ENCODE data around the gene GYG1. TPM values are rescaled to one million over a fixed set of nuclear protein-coding genes. Genes with fewer than 3 reads are reported as not detected.

The GYG1 gene
- total and polyA plus RNA-seq, 2 of the 8 experiments (the other 6 are each of a cell fraction or from before 2014, with no cell fraction given), result 19.4 to 34.2 TPM

GRCh38 chr3:148998297-148998696 lies 7.0 kb downstream of the GYG1 start:
- Histone ChIP-seq H3K23ac (ENCODE audit: insufficient read length) (no peak overlapping the region), H3K9ac (replicated peaks in 1 of 4; ENCODE audit: extremely low read depth in 1 of 4, low read depth in 3 of 4, low read length in 3 of 4) (no peak overlapping the region), H3K4me3 (ENCODE audit: extremely low read depth in 1 of 4, insufficient read depth in 2 of 4, low read depth in 3 of 4, low read length in 4 of 4) (no peak overlapping the region), H2BK120ac (replicated peaks; ENCODE audit: low read depth, low read length) (peak overlapping the region; percentile 61), H2BK12ac (ENCODE audit: low read depth, low read length) (no peak overlapping the region), H4K20me1 (replicated peaks in 1 of 2; ENCODE audit: control insufficient read depth in 1 of 2, insufficient read depth in 2 of 2, low read length in 2 of 2) (no peaks in the 10 kb centered on the region), H3K4ac (replicated peaks; ENCODE audit: insufficient read length, low read depth, low read length) (no peak overlapping the region), H3K4me1 (replicated peaks in 1 of 4; ENCODE audit: control insufficient read depth in 3 of 4, insufficient read depth in 4 of 4, low read length in 3 of 4) (peaks cover 0 to 5% (median 1%) of the 10 kb centered on the region in 4 experiments; a peak in 1 of 7 replicates), H2BK15ac (ENCODE audit: low read length) (no peak overlapping the region), H2AFZ (ENCODE audit: low read length) (no peak overlapping the region), H3K4me2 (ENCODE audit: insufficient read depth in 1 of 2, low read depth in 2 of 2, low read length in 2 of 2) (no peak overlapping the region), H3K79me2 (ENCODE audit: control insufficient read depth in 1 of 2, insufficient read depth in 2 of 2, low read length in 2 of 2) (no peaks in the 10 kb centered on the region), H4K91ac (replicated peaks; ENCODE audit: insufficient read length, low read length) (no peak overlapping the region), H4K5ac (ENCODE audit: insufficient read length, low read depth, low read length) (no peak overlapping the region), H3K79me1 (ENCODE audit: low read depth, low read length) (no peaks in the 10 kb centered on the region; the same call in 1 of the 2 replicates), H2AK5ac (ENCODE audit: low read depth, low read length) (no peak overlapping the region), H4K8ac (ENCODE audit: extremely low read depth, insufficient read depth, low read length) (no peak overlapping the region), H3K56ac (replicated peaks; ENCODE audit: insufficient read length, low read depth, low read length) (no peak overlapping the region), H3K27ac (ENCODE audit: low read depth, low read length) (no peak overlapping the region), H3K23me2 (ENCODE audit: low read depth, low read length) (no peaks in the 10 kb centered on the region), H3K14ac (ENCODE audit: insufficient read length) (no peak overlapping the region), H3K9me3 (ENCODE audit: insufficient read depth in 2 of 2, low read depth in 1 of 2, low read length in 1 of 2) (no peaks in the 10 kb centered on the region), H3K18ac (ENCODE audit: extremely low read depth, low read length) (no peak overlapping the region), H3K36me3 (ENCODE audit: control insufficient read depth in 2 of 4, insufficient read depth in 4 of 4, low read length in 3 of 4) (peaks cover 0 to 8% (median 3%) of the 10 kb centered on the region in 4 experiments; a peak in 3 of 8 replicates), H2BK5ac (ENCODE audit: low read depth, low read length) (no peak overlapping the region), H3K27me3 (replicated peaks in 1 of 4; ENCODE audit: control insufficient read depth in 3 of 4, extremely low read depth in 1 of 4, insufficient read depth in 3 of 4, low read length in 3 of 4) (no peaks in the 10 kb centered on the region), H2BK20ac (ENCODE audit: low read length) (no peak overlapping the region)
- no peak for DNase-seq (ENCODE audit: low read depth in 1 of 2, low spot score in 2 of 2)
- FAIRE-seq, result no peak
- ChIA-PET CTCF (ENCODE audit: partially characterized antibody) (interaction anchor here (0.7 to 1.2 kb wide), 5 partner anchors 11 to 277 kb away, joined by 3 to 5 read pairs (median 4); no protein-coding TSS in a partner anchor), POLR2A (ENCODE audit: partially characterized antibody) (interaction anchor here (1.1 to 1.2 kb wide), 2 partner anchors 12 to 45 kb away, joined by 3 to 4 read pairs; no protein-coding TSS in a partner anchor)
- TF ChIP-seq USF2 (IDR thresholded peaks at IDR 0.05; ENCODE audit: low read length) (no peak), CEBPB (IDR thresholded peaks at IDR 0.05; ENCODE audit: low read depth, low read length) (peak; percentile 78; the same call in 1 of the 2 replicates), POU5F1 (IDR thresholded peaks at IDR 0.05; ENCODE audit: low read depth, low read length) (no peak), MAFK (IDR thresholded peaks at IDR 0.05; ENCODE audit: low read depth, low read length) (no peak; the same call in 1 of the 2 replicates)
- 92% methylated on average over 5 of the region's 5 CpGs; no CpG with 5 or more reads in 1 of the 2 experiments for WGBS, 2 experiments (ENCODE audit: extremely low coverage in 1 of 2, insufficient coverage in 1 of 2, insufficient read length in 1 of 2, insufficient replicate concordance in 2 of 2, low coverage in 1 of 2, low lambda C conversion rate in 2 of 2, missing lambda C conversion rate in 1 of 2)
